ENCODE measurements around the gene MSH3.
A peak's percentile ranks its signal among the peaks of the same experiment; 100 is the strongest.
"Not testable (repeated sequence)": the region's sequence is repeated elsewhere in the genome, so short reads cannot be mapped to it uniquely, and the experiment has no call there.

The MSH3 gene

DNA sequence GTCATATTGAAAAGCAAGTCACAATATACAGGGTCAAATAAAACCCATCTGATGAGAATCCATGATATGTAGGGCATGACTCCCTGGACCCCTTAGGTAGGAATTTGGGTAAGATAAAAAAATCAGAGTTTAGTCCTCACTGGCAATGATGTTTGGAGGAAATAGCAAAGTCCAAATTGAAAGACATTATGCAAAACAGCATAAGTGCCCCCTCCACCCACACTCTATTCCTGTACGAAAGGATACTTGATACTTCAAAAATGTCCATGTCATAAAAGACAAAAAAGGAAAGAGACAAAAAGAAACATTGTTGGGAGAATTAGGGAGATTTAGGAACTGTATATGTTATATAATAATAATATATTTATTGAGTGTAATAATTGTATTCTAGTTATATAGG, 209.7 kb downstream of the MSH3 start:
- no peak for DNase-seq

DNA sequence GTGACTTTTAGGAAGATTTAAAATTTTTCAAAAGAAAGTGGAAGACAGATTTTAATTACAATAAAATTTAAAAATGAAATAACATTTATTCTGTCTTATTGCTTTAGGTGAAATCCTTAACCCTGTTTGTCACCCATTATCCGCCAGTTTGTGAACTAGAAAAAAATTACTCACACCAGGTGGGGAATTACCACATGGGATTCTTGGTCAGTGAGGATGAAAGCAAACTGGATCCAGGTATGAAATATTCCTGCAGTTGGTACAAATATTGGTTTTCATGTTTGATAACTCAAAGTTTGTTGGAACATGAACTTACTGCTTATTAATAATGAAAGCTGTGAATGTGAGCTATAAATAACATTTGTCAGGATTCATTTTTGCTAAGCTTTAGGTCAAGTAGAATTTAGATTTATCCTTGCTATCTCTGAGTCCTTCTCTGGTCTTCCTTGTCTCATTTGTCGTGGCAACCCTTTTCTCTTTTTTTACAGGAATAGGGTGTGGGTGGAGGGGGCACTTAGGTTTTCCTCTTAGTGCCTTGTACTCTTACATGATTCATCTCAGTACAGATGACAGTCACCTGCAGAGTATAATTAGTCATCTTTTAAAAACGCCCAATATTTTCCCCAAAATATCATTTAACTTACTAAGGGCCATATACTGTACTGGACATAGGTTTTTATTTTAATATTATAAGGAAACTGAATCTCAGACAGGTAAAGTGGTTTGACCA, 210.4 kb downstream of the MSH3 start:
- no peak for DNase-seq

DNA sequence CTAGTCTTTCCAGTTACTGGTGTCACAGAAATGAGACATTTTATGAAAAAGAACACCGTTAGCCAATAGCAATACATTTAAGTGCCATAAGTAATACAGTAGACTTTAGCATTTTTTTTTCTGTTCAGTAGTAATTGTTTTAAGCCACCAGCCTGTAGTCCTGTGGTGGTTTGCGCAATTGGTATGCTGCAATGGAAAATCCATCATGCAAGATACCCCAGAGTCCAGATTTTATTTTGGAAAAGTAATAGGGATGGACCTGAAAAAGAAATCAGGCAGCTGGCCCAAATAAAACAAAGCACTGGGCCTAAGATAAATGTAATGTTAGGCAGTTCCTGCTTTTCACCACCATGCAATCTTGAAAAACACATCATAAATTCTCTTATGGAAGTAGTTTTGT, 211.1 kb downstream of the MSH3 start:
- DNase-seq, result no peak

DNA sequence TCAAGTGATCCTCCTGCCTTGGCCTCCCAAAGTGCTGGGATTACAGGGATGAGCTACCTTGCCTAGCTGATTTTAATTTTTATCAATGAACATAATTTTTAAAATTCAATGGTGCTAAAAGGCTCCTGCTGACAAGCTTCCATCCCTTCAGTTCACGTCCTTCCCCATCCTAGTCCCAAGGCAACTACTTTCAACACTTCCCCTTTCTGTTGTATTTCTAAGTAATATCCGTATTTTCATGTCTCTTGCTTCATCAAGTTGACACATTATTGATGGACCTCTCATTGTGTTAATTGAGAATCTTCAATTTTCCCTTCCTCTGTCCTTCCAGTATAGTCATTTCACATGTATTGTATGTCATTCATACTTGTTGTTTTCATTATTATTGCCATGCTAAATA, 211.9 kb downstream of the MSH3 start:
- DNase-seq, result no peak

DNA sequence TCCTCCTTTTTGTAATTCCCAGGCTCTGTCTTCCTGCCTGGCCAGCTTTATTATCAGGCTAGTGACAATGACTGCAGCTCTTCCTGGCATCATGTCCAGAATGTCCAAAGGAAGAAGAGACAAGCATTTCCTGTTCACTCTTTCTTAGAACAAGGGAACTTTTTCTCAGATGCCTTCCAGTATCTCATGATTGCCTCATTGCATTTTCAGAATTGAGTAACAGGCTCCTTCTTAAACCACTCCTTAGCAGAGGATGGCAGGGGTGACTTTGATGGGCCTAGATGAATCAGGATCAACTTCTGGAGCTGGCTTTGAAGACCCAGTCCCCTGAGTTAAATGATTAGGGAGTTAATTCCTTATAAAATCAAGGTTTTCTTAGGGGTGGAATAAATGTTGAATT, 212.8 kb downstream of the MSH3 start:
- no peak for DNase-seq

DNA sequence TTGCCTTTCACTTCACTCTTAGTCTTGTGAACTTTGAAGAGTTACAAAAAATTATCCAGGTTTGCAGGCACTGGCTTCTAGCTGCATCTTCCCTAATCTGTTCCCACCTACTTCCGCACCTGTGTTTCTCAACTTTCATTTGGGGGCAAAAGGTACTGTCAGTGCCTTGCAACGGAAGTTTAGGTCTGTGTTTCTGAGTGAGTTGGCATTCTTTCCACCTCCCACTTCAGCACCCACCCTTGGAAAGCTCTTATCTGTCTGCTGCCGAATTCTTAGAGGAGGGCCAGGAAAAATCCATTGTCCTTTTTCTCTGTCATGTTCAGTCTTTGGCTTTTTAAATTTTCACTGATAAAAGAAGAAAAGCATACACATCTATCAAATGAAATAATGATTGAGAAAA, 216.0 kb downstream of the MSH3 start:
- DNase-seq, result no peak

DNA sequence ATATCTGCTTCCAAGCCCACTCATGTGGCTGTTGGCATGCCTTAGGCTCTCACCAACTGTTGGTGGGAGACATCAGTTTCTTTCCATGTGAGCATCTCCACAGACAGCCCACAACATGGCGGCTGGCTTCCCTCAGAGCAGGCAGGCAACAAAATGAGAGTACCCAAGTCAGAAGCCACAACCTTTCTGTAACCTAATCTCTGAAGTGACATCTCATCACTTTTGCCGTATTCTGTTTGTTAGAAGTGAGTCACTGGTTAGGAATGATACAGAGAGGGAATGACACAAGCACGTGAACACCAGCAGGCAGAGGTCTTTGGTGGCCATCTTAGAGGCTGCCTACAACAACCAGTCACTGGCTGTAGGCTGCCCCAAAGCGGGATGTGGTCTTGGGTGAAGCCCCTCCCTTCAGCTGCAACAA, 217.1 kb downstream of the MSH3 start:
- DNase-seq, result no peak

DNA sequence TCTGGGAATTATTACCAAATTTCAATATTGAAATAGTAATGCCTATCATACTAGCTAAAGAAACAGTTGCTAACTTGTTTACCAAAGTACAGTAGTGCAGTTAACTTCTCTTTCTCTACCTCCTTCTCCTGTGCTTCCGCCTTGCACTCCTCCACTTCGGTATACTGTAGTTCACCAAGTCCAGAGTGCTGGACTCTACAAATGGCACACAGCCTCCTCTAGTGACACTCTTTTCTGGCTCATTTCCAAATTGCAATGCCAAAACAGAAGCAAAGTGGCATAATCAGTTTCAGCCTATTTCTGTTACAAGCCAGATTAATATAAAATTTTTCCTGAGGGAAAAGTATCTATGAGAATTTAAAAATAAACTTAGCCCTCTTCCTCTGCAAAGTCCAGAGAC, 219.7 kb downstream of the MSH3 start:
- DNase-seq, result no peak

DNA sequence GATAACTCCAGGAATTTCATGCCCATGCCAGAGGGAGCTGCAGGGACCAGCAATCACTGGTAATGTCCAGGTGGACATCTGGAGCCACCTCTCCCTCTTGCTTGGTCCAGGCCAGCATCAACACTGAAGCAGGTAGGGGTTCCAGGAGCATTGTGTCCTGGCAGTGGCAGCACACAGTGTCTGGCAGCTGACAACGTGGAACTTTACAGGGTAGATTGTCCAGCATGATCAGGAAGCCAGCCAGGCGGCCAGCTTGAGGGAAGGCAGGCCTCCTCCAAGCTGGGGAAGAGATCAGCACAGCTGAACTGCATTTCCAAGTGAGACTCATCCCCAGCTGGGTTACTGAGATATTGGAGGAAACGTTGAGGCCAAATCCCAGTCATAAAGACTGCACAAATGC, 223.1 kb downstream of the MSH3 start:
- DNase-seq, result no peak

DNA sequence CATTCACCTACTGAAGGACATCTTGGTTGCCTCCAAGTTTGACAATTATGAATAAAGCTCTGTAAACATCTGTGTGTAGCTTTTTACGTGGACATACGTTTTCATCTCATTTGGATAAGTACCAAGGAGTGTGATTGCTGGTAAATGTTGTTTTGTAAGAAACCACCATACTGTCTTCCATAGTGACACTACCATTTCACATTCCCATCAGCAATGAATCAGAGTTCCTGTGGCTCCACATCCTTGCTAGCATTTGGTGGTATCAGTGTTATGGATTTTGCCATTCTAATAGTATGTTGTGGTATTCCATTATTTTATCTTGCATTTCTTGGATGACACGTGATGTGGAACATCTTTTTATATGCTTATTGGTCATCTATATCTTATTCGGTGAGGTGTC, 227.3 kb downstream of the MSH3 start:
- DNase-seq, result no peak

DNA sequence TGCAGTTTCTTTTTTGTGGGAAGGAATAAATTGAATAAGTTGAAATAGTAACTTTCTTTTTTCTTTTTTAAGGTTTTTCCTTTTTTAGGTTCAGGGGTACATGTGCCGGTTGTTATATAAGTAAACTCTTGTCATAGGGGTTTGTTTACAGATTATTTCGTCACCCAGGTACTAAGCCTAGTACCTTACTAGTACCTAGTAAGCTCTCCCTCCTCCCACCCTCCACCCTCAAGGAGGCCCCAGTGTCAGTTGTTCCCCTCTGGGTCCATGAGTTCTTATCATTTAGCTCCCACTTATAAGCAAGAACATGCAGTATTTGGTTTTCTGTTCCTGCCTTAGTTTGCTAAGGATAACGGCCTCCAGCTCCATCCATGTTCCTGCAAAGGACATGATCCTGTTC, 228.9 kb downstream of the MSH3 start:
- not testable (repeated sequence) for DNase-seq

DNA sequence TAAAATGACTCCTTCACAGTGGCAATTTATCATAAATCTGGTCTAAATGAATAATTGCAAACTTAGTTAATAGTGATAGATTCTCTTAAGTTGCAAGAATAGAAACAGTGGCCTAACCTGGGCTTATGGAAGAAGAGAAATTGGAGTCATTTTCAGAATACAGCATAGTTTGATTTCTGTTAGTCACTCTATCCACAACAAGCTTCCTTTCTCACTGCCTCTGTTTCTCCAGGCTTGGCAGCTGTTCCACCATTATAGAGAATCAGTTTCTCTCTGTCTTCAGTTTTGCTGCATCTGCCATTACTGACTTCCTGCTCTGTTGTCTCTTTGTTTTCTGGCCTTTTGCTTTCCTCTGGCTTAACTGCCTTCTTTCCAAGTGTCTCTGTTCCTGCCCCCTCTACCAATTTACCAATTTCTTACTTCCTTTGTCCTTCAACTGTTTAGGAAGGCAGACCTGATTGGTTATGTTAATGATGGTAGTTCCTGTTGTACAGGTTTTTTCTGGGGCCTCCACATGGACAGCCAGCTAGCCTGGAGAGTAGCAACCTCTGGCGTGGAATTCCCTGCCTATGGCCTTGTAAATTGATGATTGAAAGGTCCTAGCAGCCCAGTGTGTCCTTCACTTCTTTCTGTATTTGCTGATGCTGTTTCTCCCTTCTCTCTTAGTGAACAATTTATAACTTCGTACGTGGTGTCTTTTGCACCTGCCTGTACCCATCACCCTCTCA, 229.8 kb downstream of the MSH3 start:
- DNase-seq, result no peak

DNA sequence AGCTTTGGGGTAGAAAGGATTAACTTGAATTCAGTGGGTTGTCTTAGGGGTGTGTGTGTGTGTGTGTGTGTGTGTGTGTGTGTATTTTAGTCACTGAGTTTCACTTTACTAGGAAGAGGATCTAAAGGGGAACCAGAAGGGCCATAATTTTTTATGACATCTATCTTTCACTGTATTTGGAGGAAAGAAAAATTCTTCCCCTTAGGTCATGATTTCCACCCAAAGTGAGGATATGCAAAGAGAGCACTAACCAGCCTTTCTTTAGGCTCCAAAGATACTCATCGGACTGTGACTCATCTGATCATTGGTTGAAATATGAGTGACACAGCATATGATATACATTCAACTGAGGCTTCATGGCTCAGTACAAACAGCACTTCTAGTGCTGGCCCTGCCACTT, 230.5 kb downstream of the MSH3 start:
- DNase-seq, result no peak

DNA sequence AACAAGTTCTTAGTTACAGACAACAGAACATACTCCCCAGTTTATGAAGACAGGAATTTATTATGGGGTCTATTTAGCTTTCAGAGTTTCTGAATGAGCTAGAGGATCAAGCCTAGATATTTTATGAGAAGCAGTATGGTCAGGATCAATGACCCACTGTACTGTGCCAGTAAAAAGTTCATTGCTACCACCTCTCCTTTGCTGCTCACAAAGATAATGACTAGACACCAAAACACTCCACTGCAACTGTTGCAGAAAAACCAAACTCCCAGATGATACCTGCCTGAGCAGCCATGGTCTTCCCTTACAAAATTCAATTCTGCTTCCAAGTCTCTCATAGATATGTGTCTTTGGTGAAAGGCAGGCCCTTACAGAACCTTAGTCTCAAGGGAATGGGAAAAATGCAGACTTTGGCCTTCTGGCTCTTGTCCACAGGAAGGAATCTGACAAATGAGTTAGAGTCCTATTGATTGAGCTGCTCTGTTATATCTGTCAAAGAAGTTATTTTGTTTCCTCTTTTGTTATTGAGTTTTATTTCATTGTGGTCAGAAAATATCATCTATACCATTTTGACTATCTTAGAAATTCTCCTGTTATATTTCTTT, 231.0 kb downstream of the MSH3 start:
- no peak for DNase-seq

DNA sequence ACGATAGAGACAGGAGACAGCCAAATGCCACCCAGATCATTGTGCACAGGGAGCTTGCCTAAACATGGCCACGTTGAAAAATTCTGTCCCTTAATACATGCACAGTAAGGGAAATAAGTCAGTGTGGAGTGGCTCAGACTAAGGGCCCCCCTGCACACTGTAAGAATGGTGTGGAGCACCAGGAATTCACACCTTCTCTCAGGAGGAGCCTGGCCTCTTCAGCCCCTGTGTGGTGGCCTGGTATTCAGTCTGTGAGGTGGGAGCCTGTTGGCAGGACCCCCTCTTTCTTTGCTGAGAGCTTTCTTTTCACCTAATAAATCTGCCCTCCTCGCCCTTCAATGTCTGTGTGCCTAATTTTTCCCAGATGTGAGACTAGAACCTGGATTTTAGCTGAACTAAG, 239.6 kb downstream of the MSH3 start:
- DNase-seq, result no peak

DNA sequence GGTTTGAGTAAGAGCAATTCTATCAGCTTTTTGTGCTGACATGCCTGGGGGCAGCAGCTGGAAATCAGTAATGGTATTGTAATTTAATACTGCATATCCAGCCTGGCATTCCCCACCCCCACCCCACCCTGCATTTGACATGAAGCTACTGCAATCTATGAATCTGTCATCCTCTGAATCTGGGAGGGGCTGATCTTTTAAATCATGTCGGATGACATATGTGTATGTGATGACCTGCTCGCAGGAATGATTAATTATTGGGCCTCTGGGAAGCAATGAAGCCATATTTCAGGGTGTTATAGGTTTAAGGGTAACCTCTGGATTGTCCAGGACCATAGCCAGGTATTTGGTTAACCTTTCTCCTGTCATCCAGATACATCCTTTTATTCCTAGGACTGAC, 241.1 kb downstream of the MSH3 start:
- DNase-seq, result no peak

DNA sequence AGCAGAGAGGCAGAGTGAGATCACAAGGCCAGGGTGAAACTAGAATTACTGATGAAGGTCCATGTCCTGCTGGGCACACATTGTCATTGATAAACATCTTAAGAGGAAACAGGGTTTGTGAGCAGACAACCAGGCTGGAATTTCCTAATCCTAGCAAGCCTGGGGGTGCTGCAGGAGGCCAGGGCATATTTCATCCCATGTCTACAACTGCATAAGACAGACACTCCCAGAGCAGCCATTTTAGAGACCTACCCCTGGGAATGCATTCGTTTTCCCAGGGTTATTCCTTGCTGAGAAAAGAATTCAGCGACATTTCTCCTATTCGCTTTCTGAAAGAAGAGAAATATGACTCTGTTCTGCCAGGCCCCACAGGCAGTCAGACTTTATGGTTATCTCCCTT, 248.2 kb downstream of the MSH3 start:
- DNase-seq, result not testable (repeated sequence)

DNA sequence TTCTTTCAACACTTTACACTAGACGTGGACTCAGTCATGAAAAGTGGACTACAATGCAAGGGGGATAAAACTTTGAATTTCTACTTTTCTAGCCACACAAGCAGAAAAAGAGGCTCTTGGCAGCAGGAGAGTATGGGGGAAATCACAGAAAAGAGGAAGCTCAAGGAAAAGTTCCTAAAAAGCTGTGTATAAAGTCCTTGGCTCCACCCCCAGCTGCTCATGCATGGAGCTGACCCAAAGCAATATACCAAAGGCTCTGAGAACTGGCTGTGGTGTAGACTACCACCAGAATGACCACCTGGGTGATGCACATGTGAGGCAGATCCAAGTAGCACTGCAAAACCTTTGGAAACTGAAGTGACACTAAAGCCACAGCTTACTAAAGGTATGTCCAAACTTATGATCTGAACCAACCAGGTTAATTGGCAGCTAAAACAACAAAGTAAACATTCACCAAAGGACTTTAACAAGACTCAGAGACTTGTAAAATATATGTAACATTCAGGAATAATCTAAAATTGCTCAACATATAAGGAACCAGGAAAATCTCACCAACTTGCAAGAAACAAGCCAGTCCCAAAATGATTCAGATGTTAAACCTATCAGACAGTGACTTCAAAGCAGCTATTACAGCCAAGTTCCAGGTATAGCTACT, 250.2 kb downstream of the MSH3 start:
- no peak for DNase-seq

DNA sequence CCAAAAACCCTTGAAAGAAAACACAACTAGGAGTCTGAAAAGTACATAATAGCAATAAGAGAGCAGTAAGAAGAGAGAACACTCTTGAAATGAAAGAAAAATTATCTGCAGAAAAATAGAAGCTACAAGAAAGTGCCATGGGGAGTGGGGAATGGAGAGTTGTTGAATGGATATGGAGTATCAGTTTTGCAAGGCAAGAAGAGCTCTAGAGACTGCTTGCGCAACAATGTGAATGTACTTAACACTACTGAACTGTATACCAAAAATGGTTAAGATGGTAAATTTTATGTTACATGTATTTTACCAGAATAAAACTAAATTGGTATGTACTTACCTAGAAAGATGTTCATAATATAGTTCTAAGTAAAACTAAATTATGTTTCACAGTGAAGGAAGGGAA, 251.0 kb downstream of the MSH3 start:
- DNase-seq, result no peak

DNA sequence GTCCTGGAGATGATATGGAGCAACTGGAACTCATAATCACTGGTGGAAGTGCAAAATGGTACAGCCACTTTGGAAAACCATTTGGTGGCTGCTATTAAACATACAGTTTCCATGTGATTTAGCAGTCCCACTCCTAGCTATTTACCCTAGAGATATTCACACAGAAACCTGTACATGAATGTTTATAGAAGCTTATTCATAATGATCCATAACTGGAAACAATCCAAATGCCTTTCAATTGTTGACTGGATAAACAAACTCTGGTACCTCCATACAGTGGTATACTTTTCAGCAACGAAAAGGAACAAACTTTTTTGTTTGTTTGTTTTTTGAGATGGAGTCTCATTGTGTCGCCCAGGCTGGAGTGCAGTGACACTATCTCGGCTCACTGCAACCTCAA, 258.0 kb downstream of the MSH3 start:
- no peak for DNase-seq

DNA sequence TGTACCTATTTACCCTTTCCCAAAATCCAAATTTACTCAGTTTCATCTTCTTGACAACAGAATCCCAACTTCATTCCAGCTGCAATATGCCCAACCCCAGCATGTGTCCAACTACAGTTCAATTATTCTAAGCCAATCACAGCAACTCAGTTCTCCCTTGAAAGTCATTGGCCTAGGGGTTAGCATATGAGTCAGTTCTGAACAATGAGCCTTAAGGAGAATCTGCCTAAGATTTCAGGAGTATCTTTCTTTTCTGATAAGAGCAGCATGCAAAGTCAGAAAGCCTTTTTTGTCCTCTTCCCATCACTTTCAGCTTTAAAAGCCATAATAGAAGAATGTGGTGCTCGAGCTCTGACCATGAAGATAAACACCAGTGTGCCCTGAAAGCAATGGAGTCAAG, 261.3 kb downstream of the MSH3 start:
- DNase-seq, result no peak

DNA sequence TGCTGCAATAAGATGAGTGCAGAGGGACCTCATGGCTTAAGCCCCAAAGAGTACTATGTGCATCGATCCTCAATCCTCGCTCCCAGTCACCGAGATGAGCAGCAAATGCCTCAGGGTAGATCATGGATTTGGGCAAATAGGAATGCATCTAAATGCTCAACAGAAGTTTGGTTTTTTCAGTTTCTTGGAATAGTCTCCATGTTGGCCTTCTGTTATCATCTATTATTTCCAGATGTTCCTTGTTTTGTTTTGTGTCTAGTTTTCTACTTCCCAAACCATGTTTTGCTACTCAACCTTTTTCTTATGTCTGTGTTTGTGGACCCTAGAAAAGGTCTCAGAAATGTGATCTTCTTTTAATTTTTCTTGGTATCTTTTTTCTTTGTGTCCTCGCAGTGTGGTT, 262.2 kb downstream of the MSH3 start:
- no peak for DNase-seq

DNA sequence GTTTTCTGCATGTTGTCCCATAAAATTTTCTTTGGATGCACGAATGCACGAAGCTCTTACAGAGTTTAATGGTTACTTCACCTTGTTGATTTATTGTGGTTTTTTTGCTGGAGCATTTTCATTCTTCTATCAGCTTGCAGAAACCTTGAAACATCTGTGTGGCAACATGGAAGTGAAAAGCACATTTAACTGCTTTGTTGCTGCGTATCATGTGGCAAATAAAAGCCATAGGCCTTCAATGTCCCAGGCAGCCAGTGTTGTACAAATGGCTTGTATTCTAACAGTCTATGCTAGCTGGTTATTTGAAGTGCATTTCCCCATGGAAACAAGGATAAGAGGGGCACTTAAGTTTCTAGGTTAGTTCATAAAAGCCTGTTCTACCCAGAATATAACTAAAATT, 263.2 kb downstream of the MSH3 start:
- peak; percentile 50 to 79 for DNase-seq

DNA sequence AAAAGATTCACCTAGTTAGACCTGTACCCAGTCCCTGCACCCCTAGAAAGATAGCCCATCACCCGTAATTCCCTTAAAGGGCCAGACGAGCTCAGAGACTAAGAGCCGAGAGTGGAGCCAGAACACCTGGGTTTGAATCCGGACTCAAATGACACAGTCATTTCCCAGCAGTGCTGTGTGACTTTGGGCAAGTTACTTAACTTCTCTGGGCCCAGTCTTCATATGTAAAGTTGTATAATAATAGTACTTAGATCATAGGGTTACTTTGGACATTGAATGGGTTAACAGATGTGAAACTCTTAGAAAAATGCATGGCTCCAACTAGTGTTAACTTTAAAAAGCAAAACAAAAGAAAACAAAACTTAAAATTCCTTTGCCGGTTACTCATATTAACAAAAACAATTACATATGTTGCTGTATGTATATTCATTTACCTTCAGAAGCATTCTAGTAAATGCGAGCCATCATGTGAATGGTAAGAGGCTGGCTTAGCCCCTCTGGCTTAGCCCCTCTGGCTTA, 265.3 kb downstream of the MSH3 start:
- DNase-seq, result no peak
